ENCODE measurements around the gene ACSL3.
A peak's percentile ranks its signal among the peaks of the same experiment; 100 is the strongest.

The ACSL3 gene

GRCh38 chr2:222939208-222939856 lies 78.5 kb downstream of the ACSL3 start:
- DNase-seq (ENCODE audit: low read depth, low spot score): peak; percentile 36

GRCh38 chr2:222939979-222940378 lies 79.1 kb downstream of the ACSL3 start:
- DNase-seq (ENCODE audit: low read depth, low spot score): no peak

- DNase-seq (ENCODE audit: low read depth, low spot score): no peak
These were observed 80.7 kb downstream of the ACSL3 start for GRCh38 chr2:222941510-222942032.

- DNase-seq (ENCODE audit: low read depth, low spot score): no peak
These were observed 81.7 kb downstream of the ACSL3 start for GRCh38 chr2:222942561-222942960.

GRCh38 chr2:222942977-222943376 lies 82.1 kb downstream of the ACSL3 start:
- DNase-seq (ENCODE audit: low read depth, low spot score): no peak

- DNase-seq (ENCODE audit: low read depth, low spot score): no peak
These were observed 83.0 kb downstream of the ACSL3 start for GRCh38 chr2:222943820-222944219.

- DNase-seq (ENCODE audit: low read depth, low spot score): no peak
These were observed 83.7 kb downstream of the ACSL3 start for GRCh38 chr2:222944552-222944951.

GRCh38 chr2:222944971-222945740 lies 84.3 kb downstream of the ACSL3 start:
- DNase-seq (ENCODE audit: low read depth, low spot score): no peak

GRCh38 chr2:222945887-222946286 lies 85.1 kb downstream of the ACSL3 start:
- DNase-seq (ENCODE audit: low read depth, low spot score): no peak

- no peak for DNase-seq (ENCODE audit: low read depth, low spot score)
These were observed 86.0 kb downstream of the ACSL3 start for GRCh38 chr2:222946700-222947287.

GRCh38 chr2:222949073-222949472 lies 88.2 kb downstream of the ACSL3 start:
- DNase-seq (ENCODE audit: low read depth, low spot score): no peak

- DNase-seq (ENCODE audit: low read depth, low spot score): no peak
These were observed 89.0 kb downstream of the ACSL3 start for GRCh38 chr2:222949690-222950323.

GRCh38 chr2:222950638-222951285 lies 89.9 kb downstream of the ACSL3 start:
- DNase-seq (ENCODE audit: low read depth, low spot score): no peak

- no peak for DNase-seq (ENCODE audit: low read depth, low spot score)
These were observed 91.4 kb downstream of the ACSL3 start for GRCh38 chr2:222952204-222952603.

GRCh38 chr2:222955008-222955407 lies 94.2 kb downstream of the ACSL3 start:
- no peak for DNase-seq (ENCODE audit: low read depth, low spot score)

GRCh38 chr2:222959358-222959757 lies 98.5 kb downstream of the ACSL3 start:
- no peak for DNase-seq (ENCODE audit: low read depth, low spot score)

- no peak for DNase-seq (ENCODE audit: low read depth, low spot score)
These were observed 99.3 kb downstream of the ACSL3 start for GRCh38 chr2:222960126-222960525.

- no peak for DNase-seq (ENCODE audit: low read depth, low spot score)
These were observed 102.8 kb downstream of the ACSL3 start for GRCh38 chr2:222963641-222964040.

GRCh38 chr2:222964376-222965031 lies 103.7 kb downstream of the ACSL3 start:
- DNase-seq (ENCODE audit: low read depth, low spot score): no peak

GRCh38 chr2:222965555-222965954 lies 104.7 kb downstream of the ACSL3 start:
- DNase-seq (ENCODE audit: low read depth, low spot score): no peak

- DNase-seq (ENCODE audit: low read depth, low spot score): no peak
These were observed 107.8 kb downstream of the ACSL3 start for GRCh38 chr2:222968550-222969155.

Data from smooth muscle cell of the brain vasculature (primary cell).